ENCODE data around the gene OMG.
"Not testable (repeated sequence)": the region's sequence is repeated elsewhere in the genome, so short reads cannot be mapped to it uniquely, and the experiment has no call there.

Gene OMG

GRCh38 chr17:31308372-31309334 is 11.6 kb upstream of the OMG start:
- no peak for FAIRE-seq
- DNase-seq (ENCODE audit: low spot score), result no peak

GRCh38 chr17:31307640-31308039 is 10.6 kb upstream of the OMG start:
- DNase-seq (ENCODE audit: low spot score) (no peak), FAIRE-seq (peak; percentile 44)

- DNase-seq (ENCODE audit: low spot score) (no peak), FAIRE-seq (no peak)
Observed at GRCh38 chr17:31299624-31300023, 2.6 kb upstream of the OMG start.

GRCh38 chr17:31296142-31296541 is 897 bp downstream of the OMG start:
- FAIRE-seq, result no peak
- no peak for DNase-seq (ENCODE audit: low spot score)

GRCh38 chr17:31295489-31295871 is 1.6 kb downstream of the OMG start:
- DNase-seq (ENCODE audit: low spot score), result no peak
- FAIRE-seq, result no peak

GRCh38 chr17:31294820-31295488 is 2.1 kb downstream of the OMG start:
- DNase-seq (ENCODE audit: low spot score) (no peak), FAIRE-seq (no peak)

GRCh38 chr17:31294231-31294630 is 2.8 kb downstream of the OMG start:
- FAIRE-seq, result no peak

GRCh38 chr17:31293581-31293980 is 3.5 kb downstream of the OMG start:
- FAIRE-seq (no peak), DNase-seq (ENCODE audit: low spot score) (no peak)

More at GRCh38 chr17:31294231-31294630, 2.8 kb downstream of the OMG start:
- no peak for DNase-seq (ENCODE audit: low spot score)

GRCh38 chr17:31291820-31292219 is 5.2 kb downstream of the OMG start:
- DNase-seq (ENCODE audit: low spot score) (no peak), FAIRE-seq (no peak)

GRCh38 chr17:31289790-31290189 is 7.2 kb downstream of the OMG start:
- FAIRE-seq (no peak), DNase-seq (ENCODE audit: low spot score) (no peak)

GRCh38 chr17:31287932-31288331 is 9.1 kb downstream of the OMG start:
- not testable (repeated sequence) for FAIRE-seq; DNase-seq (ENCODE audit: low spot score)

- DNase-seq (ENCODE audit: low spot score), result no peak
- no peak for FAIRE-seq
Observed at GRCh38 chr17:31286587-31286986, 10.5 kb downstream of the OMG start.

- no peak for FAIRE-seq
- DNase-seq (ENCODE audit: low spot score), result no peak
Observed at GRCh38 chr17:31283841-31284240, 13.2 kb downstream of the OMG start.

GRCh38 chr17:31281061-31281460 is 16.0 kb downstream of the OMG start:
- DNase-seq (ENCODE audit: low spot score) (no peak), FAIRE-seq (no peak)

- DNase-seq (ENCODE audit: low spot score), result no peak
- FAIRE-seq, result no peak
Observed at GRCh38 chr17:31279401-31279800, 17.6 kb downstream of the OMG start.

- no peak for DNase-seq (ENCODE audit: low spot score)
- FAIRE-seq, result no peak
Observed at GRCh38 chr17:31275116-31275515, 21.9 kb downstream of the OMG start.

- FAIRE-seq, result no peak
- no peak for DNase-seq (ENCODE audit: low spot score)
Observed at GRCh38 chr17:31274252-31274651, 22.8 kb downstream of the OMG start.

GRCh38 chr17:31273516-31273915 is 23.5 kb downstream of the OMG start:
- FAIRE-seq, result no peak

GRCh38 chr17:31272803-31273202 is 24.2 kb downstream of the OMG start:
- no peak for FAIRE-seq
- no peak for DNase-seq (ENCODE audit: low spot score)

More at GRCh38 chr17:31273516-31273915, 23.5 kb downstream of the OMG start:
- no peak for DNase-seq (ENCODE audit: low spot score)

- DNase-seq (ENCODE audit: low spot score) (no peak), FAIRE-seq (no peak)
Observed at GRCh38 chr17:31272236-31272635, 24.8 kb downstream of the OMG start.

GRCh38 chr17:31269578-31269983 is 27.5 kb downstream of the OMG start:
- FAIRE-seq (peak; percentile 98), DNase-seq (ENCODE audit: low spot score) (peak; percentile 92)

GRCh38 chr17:31269036-31269577 is 27.9 kb downstream of the OMG start:
- DNase-seq (ENCODE audit: low spot score) (no peak), FAIRE-seq (no peak)

All from urothelium cell line (cell line).